Loucy (cell line): Measurements from ENCODE around the gene UNC45A.

ENCODE experiments used
- EZH2phosphoT487 ChIP-seq: fragments of 200-600 bp; IDR thresholded peaks from 2 replicates; pipeline ENCODE4 v1.6.1; 2018; ENCODE audit warnings: antibody characterized with exemption, mild to moderate bottlenecking, moderate library complexity, borderline replicate concordance
- TF ChIP-seq, protein P1 (sequence below): fragments of 200-600 bp; sonication (generic); conservative IDR thresholded peaks from 2 replicates; pipeline ENCODE4 v1.5.1; 2014; ENCODE audit warnings: mild to moderate bottlenecking, antibody characterized with exemption, low read length

DNA sequence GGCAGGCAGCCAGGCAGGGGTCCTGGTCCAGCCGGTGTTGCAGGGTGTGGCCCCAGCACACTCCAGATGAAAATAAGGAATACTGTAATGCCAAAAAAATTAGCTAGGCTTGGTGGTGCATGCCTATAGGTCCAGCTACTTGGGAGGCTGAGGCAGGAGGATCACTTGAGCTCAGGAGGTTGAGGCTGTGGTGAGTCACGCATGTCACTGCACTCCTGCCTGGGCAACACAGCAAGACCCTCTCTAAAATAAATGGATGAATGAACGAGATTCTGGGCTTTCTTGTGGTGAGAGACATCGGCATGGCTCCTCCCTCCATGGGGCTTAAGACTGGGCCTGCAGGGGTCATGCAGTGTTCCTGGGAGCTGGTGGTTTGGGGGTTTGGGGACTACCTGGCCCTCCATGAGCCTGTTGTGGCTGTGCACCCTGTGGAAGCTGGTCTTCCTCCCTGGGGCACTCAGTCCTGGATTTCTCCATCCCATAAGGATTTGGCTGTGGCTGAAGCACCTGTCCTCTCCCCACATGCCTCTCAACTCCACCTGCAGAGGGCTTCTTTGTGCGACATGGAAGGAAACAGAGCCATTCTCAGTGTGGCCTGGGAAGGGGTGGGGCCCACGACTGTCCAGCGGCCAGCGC, 12.0 kb downstream of the UNC45A start:
- TF ChIP-seq, protein P1, sequence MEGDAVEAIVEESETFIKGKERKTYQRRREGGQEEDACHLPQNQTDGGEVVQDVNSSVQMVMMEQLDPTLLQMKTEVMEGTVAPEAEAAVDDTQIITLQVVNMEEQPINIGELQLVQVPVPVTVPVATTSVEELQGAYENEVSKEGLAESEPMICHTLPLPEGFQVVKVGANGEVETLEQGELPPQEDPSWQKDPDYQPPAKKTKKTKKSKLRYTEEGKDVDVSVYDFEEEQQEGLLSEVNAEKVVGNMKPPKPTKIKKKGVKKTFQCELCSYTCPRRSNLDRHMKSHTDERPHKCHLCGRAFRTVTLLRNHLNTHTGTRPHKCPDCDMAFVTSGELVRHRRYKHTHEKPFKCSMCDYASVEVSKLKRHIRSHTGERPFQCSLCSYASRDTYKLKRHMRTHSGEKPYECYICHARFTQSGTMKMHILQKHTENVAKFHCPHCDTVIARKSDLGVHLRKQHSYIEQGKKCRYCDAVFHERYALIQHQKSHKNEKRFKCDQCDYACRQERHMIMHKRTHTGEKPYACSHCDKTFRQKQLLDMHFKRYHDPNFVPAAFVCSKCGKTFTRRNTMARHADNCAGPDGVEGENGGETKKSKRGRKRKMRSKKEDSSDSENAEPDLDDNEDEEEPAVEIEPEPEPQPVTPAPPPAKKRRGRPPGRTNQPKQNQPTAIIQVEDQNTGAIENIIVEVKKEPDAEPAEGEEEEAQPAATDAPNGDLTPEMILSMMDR = no peak
- no peak for TF ChIP-seq EZH2phosphoT487
